Brain microvascular endothelial cell (primary cell): ENCODE results near the gene CBLC.
A peak's percentile ranks its signal among the peaks of the same experiment; 100 is the strongest.

ENCODE experiments used
- DNase-seq: peaks from one replicate; pipeline ENCODE4 v3.0.0-alpha.2; 2020
- H3K27ac ChIP-seq: fragments of 250-450 bp; sonication (Bioruptor Pico); 2 replicates; pipeline ENCODE4 v1.5.1; 2020; ENCODE audit warnings: mild to moderate bottlenecking, moderate library complexity
- H3K27me3 ChIP-seq: fragments of 250-450 bp; sonication (Bioruptor Pico); replicated peaks from 2 replicates; pipeline ENCODE4 v1.5.1; 2020; ENCODE audit warnings: mild to moderate bottlenecking
- H3K36me3 ChIP-seq: fragments of 250-450 bp; sonication (Bioruptor Pico); replicated peaks from 2 replicates; pipeline ENCODE4 v1.5.1; 2020; ENCODE audit warnings: mild to moderate bottlenecking
- H3K4me3 ChIP-seq: 2 replicates; pipeline ENCODE4 v1.5.1; 2011; ENCODE audit warnings: low read depth, mild to moderate bottlenecking, control low read depth, low read length, moderate library complexity
- in situ Hi-C: cut with HindIII; loops from 2 replicates; pipeline ENCODE4 v1.10.0; 2017; ENCODE audit warnings: low sequenced_read_pairs, low pct_ligation_motif_present
- TF ChIP-seq, protein P1 (sequence below): IDR thresholded peaks from 2 replicates; pipeline ENCODE4 v1.5.1; 2011; ENCODE audit warnings: low read depth, mild to moderate bottlenecking, moderate library complexity, low read length, control low read depth, inconsistent platforms; ENCODE audit errors: missing control alignments

Gene CBLC

DNA sequence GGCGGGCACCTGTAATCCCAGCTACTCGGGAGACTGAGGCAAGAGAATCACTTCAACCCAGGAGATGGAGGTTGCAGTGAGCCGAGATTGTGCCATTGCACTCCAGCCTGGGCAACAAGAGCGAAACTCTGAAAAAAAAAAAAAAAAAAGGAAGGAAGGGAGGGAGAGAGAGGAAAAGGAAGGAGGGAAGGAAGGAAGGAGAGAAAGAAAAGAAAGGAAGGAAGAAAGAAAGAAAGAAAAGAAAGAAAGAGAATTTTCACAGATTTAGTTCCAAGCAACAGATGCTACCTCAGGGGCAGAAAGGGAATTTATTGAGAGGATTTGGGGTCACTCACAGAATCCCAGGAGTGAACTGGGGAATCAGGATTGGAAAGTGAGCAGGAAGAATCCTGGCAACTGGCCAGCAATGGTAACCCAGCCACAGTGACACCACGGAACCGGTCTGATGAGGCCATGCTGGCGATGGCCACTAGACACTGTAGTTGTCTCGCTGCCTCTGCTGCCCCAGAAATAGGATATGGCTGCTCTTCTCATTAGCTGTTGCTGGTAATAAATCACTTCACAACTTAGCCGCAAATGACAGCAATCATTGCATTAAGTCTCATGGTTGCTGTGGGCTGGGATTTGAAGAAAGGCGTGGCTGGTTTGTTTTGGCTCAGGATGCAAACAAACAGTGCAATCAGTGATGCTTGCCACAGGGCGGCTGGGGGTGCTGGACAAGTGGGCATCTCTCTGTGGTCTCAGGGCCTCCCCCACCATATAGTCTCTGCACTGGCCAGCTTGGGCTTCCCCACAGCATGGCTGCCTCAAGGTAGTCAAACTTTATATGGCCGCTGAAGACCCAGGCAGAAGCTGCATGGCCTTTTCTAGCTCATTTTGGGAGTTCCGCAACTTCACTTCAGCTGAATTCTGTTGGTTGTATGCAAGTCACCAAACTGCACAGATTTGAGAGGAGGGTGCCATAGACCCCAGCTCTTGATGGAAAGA lies 26.0 kb downstream of the CBLC start:
- no peak for DNase-seq
- H3K4me3 ChIP-seq = no peak overlapping the region

DNA sequence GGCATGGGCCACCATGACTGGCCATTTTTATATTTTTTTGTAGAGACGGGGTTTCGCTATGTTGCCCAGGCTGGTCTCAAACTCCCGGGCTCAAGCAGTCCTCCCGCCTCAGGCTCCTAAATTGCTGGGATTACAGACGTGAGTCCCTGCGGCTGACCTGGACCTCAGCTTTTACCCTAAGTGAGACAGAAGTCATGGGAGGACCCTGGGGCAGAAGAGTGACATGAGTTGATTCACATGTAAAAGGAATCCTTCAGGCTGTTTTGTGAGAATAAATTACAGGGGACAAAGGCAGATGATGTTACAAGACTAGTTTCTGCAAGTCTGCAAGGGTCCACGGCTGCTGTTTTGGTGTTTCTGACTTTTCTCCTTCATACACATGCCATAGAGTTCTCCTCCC lies 28.6 kb downstream of the CBLC start:
- in situ Hi-C loops = no loop called here
- no peak overlapping the region for H3K27ac ChIP-seq
- no peak for DNase-seq

More for the DNA sequence above, 26.0 kb downstream of the CBLC start:
- Histone ChIP-seq H3K27me3 (no peaks in the 10 kb centered on the region), H3K27ac (no peak overlapping the region), H3K36me3 (no peaks in the 10 kb centered on the region)
- in situ Hi-C loops = no loop called here
- TF ChIP-seq, protein P1, sequence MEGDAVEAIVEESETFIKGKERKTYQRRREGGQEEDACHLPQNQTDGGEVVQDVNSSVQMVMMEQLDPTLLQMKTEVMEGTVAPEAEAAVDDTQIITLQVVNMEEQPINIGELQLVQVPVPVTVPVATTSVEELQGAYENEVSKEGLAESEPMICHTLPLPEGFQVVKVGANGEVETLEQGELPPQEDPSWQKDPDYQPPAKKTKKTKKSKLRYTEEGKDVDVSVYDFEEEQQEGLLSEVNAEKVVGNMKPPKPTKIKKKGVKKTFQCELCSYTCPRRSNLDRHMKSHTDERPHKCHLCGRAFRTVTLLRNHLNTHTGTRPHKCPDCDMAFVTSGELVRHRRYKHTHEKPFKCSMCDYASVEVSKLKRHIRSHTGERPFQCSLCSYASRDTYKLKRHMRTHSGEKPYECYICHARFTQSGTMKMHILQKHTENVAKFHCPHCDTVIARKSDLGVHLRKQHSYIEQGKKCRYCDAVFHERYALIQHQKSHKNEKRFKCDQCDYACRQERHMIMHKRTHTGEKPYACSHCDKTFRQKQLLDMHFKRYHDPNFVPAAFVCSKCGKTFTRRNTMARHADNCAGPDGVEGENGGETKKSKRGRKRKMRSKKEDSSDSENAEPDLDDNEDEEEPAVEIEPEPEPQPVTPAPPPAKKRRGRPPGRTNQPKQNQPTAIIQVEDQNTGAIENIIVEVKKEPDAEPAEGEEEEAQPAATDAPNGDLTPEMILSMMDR = no peak

DNA sequence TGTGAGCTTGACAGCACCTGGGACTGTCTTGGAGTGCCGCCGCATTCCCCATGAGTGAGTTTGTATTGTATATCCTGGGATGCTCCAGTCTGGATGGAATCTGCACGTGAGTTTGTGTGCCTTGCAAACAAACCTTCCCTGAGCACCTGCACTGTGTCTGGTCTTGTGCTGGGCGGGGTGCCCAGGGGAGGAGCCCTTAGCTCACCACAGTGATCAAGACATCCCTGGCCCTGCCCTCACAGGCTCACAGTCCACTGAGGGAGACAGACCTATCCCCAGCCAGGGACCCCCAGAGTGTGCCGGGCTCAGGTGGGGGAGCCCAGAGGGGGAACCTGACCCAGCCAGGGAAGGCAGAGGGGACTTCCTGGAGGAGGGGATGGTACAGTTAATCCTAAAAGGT lies 29.5 kb downstream of the CBLC start:
- no peak for DNase-seq
- Histone ChIP-seq H3K4me3 (no peak overlapping the region), H3K27me3 (no peaks in the 10 kb centered on the region), H3K36me3 (no peaks in the 10 kb centered on the region), H3K27ac (no peak overlapping the region)
- in situ Hi-C loops = no loop called here
- TF ChIP-seq, protein P1 = no peak

More for the DNA sequence above, 28.6 kb downstream of the CBLC start:
- Histone ChIP-seq H3K36me3 (no peaks in the 10 kb centered on the region), H3K4me3 (no peak overlapping the region), H3K27me3 (no peaks in the 10 kb centered on the region)
- TF ChIP-seq, protein P1 = no peak

DNA sequence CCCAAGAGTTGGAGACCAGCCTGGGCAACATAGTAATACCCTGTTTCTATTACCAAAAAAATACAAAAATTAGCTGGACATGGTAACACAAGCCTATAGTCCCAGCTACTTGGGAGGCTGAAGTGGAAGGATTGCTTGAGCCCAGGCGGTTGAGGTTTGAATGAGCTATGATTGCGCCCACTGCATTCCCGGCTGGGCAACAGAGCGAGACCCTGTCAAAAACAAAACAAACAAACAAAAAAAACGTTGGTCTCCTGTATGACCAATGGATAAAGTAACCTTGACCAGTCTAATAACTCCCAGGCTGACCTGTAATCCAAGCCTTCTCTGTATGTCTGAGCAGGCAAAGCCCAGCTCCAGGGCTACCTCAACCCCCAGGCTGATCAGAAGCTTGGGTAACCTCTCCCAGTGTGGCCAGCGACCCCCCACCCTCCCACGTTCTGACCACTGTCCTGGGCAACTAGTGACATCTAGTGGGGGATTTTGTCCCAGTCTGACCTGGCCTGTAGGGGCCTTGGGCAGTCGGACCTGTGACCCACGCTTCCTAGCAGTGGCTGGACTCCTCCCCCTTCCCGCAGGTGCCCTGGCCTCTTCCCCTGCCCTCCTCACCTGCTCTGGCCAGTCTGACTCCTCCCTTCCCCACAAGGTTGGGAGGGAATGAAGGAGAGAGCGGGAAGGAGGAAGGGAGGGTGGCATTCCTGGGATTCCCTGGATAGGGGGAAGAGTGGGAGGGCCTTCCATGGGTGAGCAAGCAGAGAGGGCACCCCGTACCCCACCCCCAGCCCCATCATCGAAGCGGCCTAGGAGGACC lies 30.2 kb downstream of the CBLC start:
- H3K27ac ChIP-seq = no peak overlapping the region
- H3K36me3 ChIP-seq = no peaks in the 10 kb centered on the region
- TF ChIP-seq, protein P1 = peak; percentile 67
- H3K27me3 ChIP-seq = no peaks in the 10 kb centered on the region
- no peak overlapping the region for H3K4me3 ChIP-seq
- in situ Hi-C loops = no loop called here
- DNase-seq = peak; percentile 2

DNA sequence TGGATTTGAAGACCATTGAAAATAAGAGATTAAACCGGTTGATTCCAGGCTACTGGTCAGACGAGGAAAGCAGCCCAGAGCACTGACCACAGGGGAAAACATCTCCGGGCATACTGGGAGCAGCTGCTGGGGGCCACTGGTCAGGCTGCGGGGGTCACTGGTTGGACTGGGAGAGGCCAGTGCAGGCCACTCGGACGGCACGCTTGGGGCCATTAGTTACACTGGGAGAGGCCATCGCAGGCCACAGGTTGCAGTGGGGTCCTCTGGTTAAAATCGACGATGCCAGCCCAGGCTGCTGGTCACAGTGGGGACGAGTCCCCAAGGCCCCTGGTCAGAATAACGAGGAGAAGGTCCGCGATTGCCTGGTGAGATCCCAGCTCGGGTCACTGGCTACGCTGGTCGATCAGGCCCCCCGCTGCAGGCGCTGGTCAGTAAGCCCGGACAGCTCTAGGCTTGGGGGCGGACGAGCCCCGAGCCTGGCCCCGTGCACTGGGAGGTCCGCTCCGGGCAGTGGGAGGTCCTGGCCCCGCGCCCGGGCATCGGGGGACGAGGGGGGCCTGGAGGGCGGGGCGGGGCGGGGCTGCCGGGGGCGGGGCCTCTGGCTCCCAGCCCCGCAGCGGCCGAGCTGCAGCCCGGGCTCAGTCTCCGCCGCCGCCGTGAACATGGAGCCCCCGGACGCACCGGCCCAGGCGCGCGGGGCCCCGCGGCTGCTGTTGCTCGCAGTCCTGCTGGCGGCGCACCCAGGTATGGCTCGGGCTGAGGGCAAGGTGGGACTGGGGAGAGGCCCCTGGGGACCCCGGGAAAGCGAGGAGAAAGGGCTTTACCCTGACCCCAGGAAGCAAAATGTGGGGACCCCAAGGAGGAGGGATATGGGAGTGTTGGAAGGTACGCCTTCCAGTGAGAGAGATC lies 31.0 kb downstream of the CBLC start, which contains the start of gene BCAM:
Gene BCAM (plus strand): TSS at position 641 of the 909 bp plus-strand sequence. CDS start 22 bp downstream, at position 663.
- TF ChIP-seq, protein P1 = no peak
- Histone ChIP-seq H3K4me3 (peak within 1 kb of the TSS; percentile 51), H3K27me3 (no peaks in the 10 kb centered on the region), H3K36me3 (no peaks in the 10 kb centered on the region), H3K27ac (no peak within 1 kb of the TSS)
- in situ Hi-C loops = no loop called here
- no peak for DNase-seq
